ENCODE results near the gene RAD51D.

- TF ChIP-seq ELK4 (IDR thresholded peaks at IDR 0.05; ENCODE audit: borderline replicate concordance, low read depth, low read length): no peak
- TF ChIP-seq, protein P1, sequence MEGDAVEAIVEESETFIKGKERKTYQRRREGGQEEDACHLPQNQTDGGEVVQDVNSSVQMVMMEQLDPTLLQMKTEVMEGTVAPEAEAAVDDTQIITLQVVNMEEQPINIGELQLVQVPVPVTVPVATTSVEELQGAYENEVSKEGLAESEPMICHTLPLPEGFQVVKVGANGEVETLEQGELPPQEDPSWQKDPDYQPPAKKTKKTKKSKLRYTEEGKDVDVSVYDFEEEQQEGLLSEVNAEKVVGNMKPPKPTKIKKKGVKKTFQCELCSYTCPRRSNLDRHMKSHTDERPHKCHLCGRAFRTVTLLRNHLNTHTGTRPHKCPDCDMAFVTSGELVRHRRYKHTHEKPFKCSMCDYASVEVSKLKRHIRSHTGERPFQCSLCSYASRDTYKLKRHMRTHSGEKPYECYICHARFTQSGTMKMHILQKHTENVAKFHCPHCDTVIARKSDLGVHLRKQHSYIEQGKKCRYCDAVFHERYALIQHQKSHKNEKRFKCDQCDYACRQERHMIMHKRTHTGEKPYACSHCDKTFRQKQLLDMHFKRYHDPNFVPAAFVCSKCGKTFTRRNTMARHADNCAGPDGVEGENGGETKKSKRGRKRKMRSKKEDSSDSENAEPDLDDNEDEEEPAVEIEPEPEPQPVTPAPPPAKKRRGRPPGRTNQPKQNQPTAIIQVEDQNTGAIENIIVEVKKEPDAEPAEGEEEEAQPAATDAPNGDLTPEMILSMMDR (tag by site-specific recombination; IDR thresholded peaks at IDR 0.05): no peak
Measured at GRCh38 chr17:35082073-35082657, 37.5 kb downstream of the RAD51D start.
